IPS-18a (cell line): ENCODE measurements around the gene ITPRIP.

ENCODE experiments used
- H3K27ac ChIP-seq: one replicate; pipeline ENCODE4 v1.5.1; 2013; ENCODE audit warnings: low read length
- H3K27me3 ChIP-seq: one replicate; pipeline ENCODE4 v1.6.1; 2013; ENCODE audit warnings: mild to moderate bottlenecking, low read length; ENCODE audit not compliant: control insufficient read depth, insufficient read depth
- H3K36me3 ChIP-seq: one replicate; pipeline ENCODE4 v1.6.1; 2013; ENCODE audit warnings: low read depth, low read length; ENCODE audit not compliant: control insufficient read depth
- H3K4me1 ChIP-seq: one replicate; pipeline ENCODE4 v1.6.1; 2013; ENCODE audit warnings: low read depth, low read length; ENCODE audit not compliant: control insufficient read depth
- H3K4me3 ChIP-seq: one replicate; pipeline ENCODE4 v1.5.1; 2013; ENCODE audit warnings: low read length
- H3K9ac ChIP-seq: one replicate; pipeline ENCODE4 v1.6.1; 2013; ENCODE audit warnings: mild to moderate bottlenecking, low read length, moderate library complexity
- H3K9me3 ChIP-seq: one replicate; pipeline ENCODE4 v1.6.1; 2013; ENCODE audit warnings: low read depth, low read length; ENCODE audit not compliant: control insufficient read depth

Gene ITPRIP

GRCh38 chr10:104267721-104268404 is 70.4 kb downstream of the ITPRIP start:
- Histone ChIP-seq H3K4me1 (no peaks in the 10 kb centered on the region), H3K36me3 (peaks cover 23% of the 10 kb centered on the region), H3K9ac (peak overlapping the region; percentile 87), H3K27ac (no peak overlapping the region), H3K27me3 (no peaks in the 10 kb centered on the region), H3K9me3 (no peaks in the 10 kb centered on the region), H3K4me3 (peak overlapping the region; percentile 80)

GRCh38 chr10:104264783-104265182 is 73.5 kb downstream of the ITPRIP start:
- H3K9ac ChIP-seq: no peak overlapping the region
- H3K4me3 ChIP-seq: no peak overlapping the region
- no peaks in the 10 kb centered on the region for H3K9me3 ChIP-seq
- H3K4me1 ChIP-seq: no peaks in the 10 kb centered on the region
- H3K27ac ChIP-seq: no peak overlapping the region
- H3K36me3 ChIP-seq: peaks cover 40% of the 10 kb centered on the region
- H3K27me3 ChIP-seq: no peaks in the 10 kb centered on the region

- H3K4me1 ChIP-seq: no peaks in the 10 kb centered on the region
- H3K9me3 ChIP-seq: no peaks in the 10 kb centered on the region
- no peak overlapping the region for H3K9ac ChIP-seq
- H3K27me3 ChIP-seq: no peaks in the 10 kb centered on the region
- no peak overlapping the region for H3K4me3 ChIP-seq
- peaks cover 53% of the 10 kb centered on the region for H3K36me3 ChIP-seq
- no peak overlapping the region for H3K27ac ChIP-seq
Measured at GRCh38 chr10:104262055-104262454, 76.2 kb downstream of the ITPRIP start.

- peaks cover 8% of the 10 kb centered on the region for H3K4me1 ChIP-seq
- no peak overlapping the region for H3K27ac ChIP-seq
- no peaks in the 10 kb centered on the region for H3K9me3 ChIP-seq
- no peak overlapping the region for H3K4me3 ChIP-seq
- peaks cover 49% of the 10 kb centered on the region for H3K36me3 ChIP-seq
- no peak overlapping the region for H3K9ac ChIP-seq
- peaks cover 7% of the 10 kb centered on the region for H3K27me3 ChIP-seq
Measured at GRCh38 chr10:104260775-104261115, 77.5 kb downstream of the ITPRIP start.

GRCh38 chr10:104259999-104260774 is 78.1 kb downstream of the ITPRIP start:
- Histone ChIP-seq H3K4me1 (peaks cover 11% of the 10 kb centered on the region), H3K27ac (no peak overlapping the region), H3K9ac (no peak overlapping the region), H3K9me3 (no peaks in the 10 kb centered on the region), H3K27me3 (peaks cover 13% of the 10 kb centered on the region), H3K4me3 (no peak overlapping the region), H3K36me3 (peaks cover 47% of the 10 kb centered on the region)
